Activated CD8-positive, alpha-beta memory T cell treated with anti-CD3 and anti-CD28 coated beads for 48 hours (primary cell): ENCODE measurements around the gene MFSD6.
"Not testable (repeated sequence)": the region's sequence is repeated elsewhere in the genome, so short reads cannot be mapped to it uniquely, and the experiment has no call there.

Source experiments
- DNase-seq, 3 experiments: peaks; one replicate each; pipeline ENCODE4 v3.0.0-alpha.2; 2020; ENCODE audit warnings: low read depth in 2 of 3, low spot score in 2 of 3

Gene MFSD6

GRCh38 chr2:190497428-190497827 lies 89.3 kb downstream of the MFSD6 start:
- DNase-seq: no peak

DNA sequence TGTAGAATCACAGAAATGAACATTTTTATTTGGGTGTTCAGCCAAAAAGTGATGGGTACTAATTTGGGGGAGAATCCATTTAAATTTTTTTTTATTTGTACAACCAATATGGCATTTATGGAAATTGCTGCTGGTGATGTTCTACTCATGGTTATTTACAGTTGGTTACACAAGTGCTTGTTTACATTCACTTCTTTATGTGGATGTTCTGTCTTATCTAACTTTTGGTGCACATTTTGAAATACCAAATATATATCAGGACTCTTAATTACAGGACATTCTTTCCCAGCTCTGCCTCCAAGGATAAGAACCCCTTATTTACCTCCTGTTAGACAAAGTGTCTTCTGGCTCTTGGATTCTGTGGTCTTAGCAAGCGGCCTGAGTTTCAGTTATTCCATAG lies 91.1 kb downstream of the MFSD6 start:
- DNase-seq: no peak

GRCh38 chr2:190500054-190500502 lies 91.9 kb downstream of the MFSD6 start:
- no peak for DNase-seq

GRCh38 chr2:190501231-190501630 lies 93.1 kb downstream of the MFSD6 start:
- DNase-seq: no peak

DNA sequence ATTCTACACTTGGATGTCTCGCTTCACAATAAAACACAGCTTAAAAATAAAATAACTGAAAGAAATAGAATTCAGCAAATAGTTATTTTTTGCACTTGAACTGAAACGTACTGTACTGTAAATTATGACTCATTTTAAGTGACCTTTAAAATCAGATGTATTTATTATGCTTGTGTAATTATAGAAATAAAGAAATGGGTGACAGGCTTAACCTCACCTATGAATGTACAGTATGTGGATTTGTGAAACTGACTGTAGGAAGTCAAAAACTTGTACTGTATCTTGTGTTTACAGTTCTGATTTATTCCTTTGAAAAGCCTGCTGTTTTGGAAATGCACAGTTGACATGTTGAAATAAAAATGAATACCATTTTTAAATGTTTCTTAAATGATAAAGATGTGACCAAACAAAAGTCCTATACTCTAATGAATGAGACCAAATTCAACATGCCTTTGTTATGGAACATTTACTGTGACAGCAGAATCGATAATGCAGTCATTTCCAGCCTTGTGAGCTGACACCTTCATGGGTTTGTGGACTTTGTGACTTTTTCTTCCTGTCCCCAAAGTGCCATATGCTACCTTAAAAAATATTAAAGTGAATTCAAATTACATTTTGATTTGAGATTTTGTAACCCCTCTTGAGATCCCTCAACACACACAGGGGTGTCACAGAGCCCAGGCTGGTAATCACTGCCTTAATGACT lies 93.7 kb downstream of the MFSD6 start:
- no peak for DNase-seq

GRCh38 chr2:190503088-190503487 lies 94.9 kb downstream of the MFSD6 start:
- DNase-seq: no peak

DNA sequence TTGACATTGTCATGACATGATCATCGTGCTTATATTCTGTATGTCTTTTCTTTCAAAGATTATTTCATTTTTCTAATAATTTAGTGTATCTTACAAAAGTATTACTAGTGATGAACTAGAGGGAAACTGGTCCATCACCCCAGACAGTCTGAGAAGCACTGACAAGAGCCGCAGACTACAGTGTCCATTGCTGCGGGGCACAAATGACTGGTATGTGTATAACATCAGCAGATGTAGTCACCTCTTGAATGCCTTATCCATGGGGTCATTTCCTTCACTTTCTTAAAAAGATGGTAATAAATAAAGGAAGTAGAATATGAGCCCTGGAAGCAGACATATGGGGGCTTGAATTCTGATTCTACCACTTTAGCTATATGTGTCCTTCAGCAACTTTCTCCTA lies 96.8 kb downstream of the MFSD6 start:
- DNase-seq: no peak

GRCh38 chr2:190505696-190506095 lies 97.5 kb downstream of the MFSD6 start:
- DNase-seq: no peak

DNA sequence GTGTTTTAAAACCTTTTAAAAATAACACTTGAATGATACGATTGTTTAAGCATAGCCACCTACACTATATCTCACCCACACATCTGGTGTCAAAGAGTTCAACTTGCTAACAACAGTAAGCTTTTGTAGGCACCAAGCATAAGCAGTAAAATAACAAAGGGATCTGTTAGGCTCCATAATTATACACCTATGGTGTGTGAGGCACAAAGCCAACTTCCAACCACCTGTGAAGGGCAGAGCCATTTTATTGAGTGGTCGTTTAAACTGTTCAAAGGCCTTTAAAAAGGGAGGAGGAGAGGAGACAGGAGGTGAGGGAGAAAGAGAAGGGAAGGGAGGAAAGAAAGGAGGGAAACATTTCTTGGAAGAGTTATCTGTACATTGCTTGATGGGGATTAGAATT lies 98.5 kb downstream of the MFSD6 start:
- no peak for DNase-seq

- DNase-seq: no peak
Measured at GRCh38 chr2:190507135-190507534, 99.0 kb downstream of the MFSD6 start.

- not testable (repeated sequence) for DNase-seq
Measured at GRCh38 chr2:190509895-190510294, 101.7 kb downstream of the MFSD6 start.

DNA sequence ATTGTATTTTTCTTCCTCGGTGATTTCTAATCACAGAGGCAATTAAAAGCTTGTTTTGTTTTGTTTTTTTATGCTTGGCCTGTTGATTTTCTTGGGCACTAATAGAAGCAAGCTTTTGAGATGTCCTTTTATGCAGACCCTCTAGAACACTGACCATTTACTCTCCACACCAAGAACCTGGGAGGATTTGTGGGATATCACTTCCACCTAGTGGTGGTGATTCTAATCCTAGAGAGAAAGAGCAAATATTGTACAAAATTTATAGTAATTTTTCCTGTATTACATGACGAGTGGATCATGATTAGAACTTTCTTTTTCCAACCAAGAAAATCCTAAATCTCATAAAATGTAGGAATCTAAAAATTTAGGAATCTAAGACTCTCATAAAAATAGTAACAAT lies 102.9 kb downstream of the MFSD6 start:
- no peak for DNase-seq

GRCh38 chr2:190512539-190513095 lies 104.5 kb downstream of the MFSD6 start:
- no peak for DNase-seq

- DNase-seq: no peak
Measured at GRCh38 chr2:190513877-190514276, 105.7 kb downstream of the MFSD6 start.

GRCh38 chr2:190514676-190515075 lies 106.5 kb downstream of the MFSD6 start:
- no peak for DNase-seq

- DNase-seq: no peak
Measured at GRCh38 chr2:190515687-190516086, 107.5 kb downstream of the MFSD6 start.

DNA sequence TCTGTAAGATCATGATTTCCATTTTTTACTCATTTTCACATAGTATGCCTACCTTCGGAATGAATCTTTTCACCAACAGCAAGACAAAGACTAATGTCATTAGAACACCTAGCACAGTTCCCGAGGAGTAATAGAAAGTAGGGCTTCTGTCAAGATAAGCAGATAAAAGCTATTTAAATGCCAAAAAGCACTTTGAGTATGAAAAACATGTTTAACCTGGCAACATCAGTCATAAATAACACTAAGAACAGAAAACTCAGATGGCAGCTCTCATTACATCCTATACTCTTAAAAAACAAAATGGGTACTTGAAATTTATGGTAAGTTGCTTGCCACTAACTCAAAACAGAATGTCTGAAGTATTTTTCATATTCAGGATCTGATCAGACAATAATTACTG lies 109.3 kb downstream of the MFSD6 start:
- DNase-seq: no peak

DNA sequence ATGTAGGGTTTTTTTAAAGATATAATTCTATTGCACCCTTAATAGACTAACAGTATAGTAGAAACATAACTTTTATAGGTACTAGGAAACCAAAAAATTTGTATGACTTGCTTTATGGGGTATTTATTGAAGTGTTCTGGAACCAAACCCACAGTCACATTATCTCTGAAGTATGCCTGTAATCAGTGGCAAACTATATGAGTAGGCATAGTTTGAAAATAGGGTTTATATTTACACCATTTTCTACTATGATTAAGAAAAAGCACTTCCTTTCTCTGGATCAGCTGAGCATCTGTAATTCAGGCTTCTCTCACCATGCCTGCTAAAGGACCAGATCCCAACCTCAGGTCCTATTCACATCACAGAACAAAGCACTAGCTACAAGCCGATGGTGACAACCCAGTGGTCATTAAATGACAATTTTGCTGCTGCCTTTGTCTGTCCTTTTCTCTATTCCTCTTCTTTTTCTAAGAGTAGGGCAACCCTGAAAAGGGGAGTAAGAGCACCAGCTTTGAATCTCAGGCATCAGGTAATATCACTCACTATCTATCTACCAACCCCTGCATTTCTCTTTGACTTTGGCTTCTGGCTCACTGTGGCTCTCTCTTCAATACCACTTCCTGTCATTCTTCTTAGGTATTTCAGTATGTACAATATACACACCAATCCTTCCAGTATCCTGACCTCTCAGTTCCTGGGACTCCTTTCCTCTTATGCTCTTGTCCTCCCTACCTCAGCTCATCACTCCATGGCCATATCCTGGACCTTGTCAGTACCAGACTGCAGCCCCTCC lies 112.0 kb downstream of the MFSD6 start:
- DNase-seq: no peak

DNA sequence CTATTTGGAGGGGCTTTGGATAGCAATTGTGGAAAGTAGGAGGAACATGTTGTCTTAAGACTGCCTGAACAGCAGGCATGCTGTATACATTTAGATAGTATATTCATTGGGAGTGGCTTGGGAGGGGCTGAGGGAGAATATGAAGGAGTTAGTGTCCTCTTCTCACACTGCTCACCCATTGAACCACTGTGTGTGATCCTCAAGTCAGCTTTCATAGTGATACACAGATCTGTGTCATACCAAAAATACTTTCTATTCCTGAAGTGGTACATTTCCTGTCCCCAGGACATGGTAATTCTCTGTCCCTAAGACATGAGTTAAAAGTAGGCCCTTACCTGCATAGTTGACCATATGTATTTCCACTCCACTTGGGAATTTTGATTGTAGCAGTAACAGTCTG lies 116.8 kb downstream of the MFSD6 start:
- DNase-seq: no peak

DNA sequence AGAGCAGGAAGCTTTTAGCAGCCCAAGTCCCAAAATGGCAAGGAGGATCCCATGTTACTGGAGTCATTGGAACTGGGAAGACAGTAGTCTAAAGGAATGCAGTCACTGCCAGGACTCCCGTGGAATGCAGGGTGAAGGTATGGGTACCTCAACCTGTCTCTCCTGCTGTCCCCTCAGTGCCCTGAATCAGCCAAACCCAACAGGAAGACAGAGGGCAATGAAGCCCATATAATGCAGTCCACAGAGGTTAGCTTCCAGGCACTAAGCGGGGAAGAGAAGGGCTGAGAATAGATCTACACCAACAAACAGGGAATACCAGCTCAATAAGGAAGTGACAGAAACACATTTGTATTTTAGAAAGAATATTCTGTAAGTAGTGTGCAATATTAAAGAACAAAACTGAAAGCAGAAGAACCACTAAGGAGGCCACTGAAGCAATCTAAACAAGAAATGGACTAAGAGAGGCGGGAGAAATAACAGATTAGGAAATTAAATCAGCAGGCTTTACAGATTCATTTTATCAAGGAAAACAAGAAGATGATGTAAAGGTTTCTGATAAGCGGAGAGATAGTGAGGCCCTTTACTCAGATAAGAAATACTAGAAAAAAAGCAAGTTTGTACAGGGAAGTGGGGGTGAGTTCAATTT lies 118.1 kb downstream of the MFSD6 start:
- DNase-seq: no peak

DNA sequence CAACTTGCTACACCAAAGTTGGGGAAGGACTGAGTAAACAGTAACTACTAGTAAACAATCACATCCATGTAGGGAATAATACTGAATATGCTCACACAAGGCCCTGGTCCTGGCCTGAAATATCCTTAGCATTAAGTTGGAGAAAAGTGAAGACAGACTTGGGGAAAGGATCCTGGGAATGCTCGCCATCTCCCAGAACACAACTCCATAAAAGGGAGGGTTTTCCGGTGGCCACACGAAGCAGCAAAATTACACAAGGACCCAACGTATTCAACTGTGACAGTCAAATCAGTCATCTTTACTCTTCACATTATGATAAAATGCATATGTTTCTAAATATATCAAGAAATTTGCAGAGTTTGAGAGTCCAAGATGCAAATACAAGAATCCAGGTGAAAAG lies 119.1 kb downstream of the MFSD6 start:
- no peak for DNase-seq

- DNase-seq: no peak
Measured at GRCh38 chr2:190527918-190528317, 119.8 kb downstream of the MFSD6 start.
